ENCODE measurements around the gene WNT9B. TPM values are rescaled to one million over a fixed set of nuclear protein-coding genes. Genes with fewer than 3 reads are reported as not detected.

Gene WNT9B
- total RNA-seq, 1 experiment from 2014 or later, result not detected

- DNase-seq (ENCODE audit: low read depth), result no peak
Measured at GRCh38 chr17:46853896-46854444, 2.6 kb downstream of the WNT9B start.

DNA sequence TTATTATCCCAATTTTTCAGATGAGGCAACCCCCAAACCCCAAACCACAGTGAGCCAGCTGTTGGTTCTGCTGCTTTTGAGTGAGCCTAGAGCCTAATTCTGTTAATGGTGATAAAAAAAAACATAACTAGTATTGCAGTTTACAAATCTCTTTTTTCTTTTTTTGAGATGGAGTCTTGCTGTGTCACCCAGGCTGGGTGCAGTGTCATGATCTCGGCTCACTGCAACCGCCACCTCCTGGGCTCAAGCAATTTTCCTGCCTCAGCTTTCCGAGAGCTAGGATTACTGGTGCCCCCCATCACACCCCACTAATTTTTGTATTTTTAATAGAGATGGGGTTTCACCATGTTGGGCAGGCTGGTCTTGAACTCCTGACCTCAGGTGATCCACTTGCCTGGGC, 3.1 kb downstream of the WNT9B start:
- no peak for DNase-seq (ENCODE audit: low read depth)

DNA sequence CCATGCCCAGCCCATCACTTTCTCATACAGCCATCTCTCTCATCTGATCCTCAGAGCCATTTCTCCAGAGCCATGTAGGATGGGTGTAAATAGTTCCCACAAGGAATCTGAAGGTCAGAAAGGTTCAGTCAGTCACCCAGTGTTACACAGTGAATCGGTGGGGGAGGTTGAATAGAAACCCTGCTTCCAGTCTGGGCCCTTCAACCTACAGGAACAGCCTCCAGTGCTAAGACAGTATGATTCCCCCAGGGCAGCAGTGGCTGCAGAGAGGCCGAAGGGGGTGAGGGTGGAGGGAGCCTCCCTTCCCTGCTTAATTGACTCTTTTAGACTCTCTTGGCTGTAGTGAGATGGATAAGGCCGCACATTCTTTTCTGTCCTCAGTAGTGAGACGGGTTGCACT, 3.6 kb downstream of the WNT9B start:
- no peak for DNase-seq (ENCODE audit: low read depth)

DNA sequence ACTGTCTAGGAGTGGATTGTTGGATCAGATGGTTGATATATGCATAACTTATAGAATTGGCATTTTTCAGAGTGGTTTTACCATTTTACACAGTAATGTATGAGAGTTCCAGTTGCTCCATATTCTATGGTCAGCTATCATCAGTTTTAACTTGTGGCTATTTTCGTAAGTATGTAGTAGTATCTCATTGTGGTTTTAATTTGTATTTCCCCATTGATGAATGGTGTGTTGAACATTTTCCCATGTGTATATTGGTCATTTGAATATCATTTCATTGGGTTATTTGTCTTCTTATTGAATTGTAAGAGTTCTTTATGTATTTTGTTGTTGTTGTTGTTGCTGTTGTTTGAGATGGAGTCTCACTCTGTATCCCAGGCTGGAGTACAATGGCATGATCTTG, 6.2 kb downstream of the WNT9B start:
- DNase-seq (ENCODE audit: low read depth), result no peak

DNA sequence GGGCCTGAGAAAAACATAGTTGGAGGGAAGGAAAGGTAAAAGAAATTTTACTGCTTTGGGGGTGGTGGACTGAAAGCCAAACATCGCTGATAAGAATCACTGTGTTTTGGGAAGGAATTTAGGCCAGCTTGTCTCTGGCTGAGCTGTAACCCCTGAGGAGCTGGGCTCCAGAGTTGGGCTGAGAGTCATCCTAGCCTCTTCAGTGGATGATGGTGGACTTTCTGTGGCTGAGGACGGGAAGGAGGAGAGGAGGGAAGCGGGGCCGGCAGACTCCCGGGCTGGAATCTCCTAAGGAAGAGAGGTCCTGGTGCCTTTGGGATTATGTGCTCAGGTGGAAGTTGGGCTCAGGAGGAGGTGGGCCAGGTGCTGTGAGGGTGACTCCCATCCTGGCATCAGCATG, 8.6 kb downstream of the WNT9B start:
- DNase-seq (ENCODE audit: low read depth), result no peak

DNA sequence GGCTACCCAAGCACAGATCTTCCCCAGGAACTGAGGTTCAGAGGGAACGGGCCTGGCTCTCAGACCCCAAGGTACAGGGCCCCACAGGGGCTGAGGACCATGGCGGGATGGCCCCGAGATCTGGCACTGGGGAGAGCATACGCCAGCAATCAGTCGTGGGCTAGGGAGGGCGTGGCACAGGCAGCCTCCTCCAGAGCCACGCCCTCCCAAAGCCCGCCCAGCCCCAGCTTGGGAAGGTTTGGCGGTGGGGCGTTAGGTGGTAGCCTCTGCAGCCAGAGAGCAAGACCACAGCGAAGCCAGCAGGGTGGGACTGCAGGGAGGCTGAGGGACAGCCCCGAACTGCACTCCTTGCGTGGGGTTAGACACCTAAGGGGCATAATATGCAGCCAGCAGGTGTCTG, 11.6 kb downstream of the WNT9B start:
- DNase-seq (ENCODE audit: low read depth), result no peak

GRCh38 chr17:46863383-46864121, 12.2 kb downstream of the WNT9B start:
- no peak for DNase-seq (ENCODE audit: low read depth)

GRCh38 chr17:46865100-46865499, 13.7 kb downstream of the WNT9B start:
- DNase-seq (ENCODE audit: low read depth), result no peak

GRCh38 chr17:46866325-46866724, 14.9 kb downstream of the WNT9B start:
- DNase-seq (ENCODE audit: low read depth), result no peak

DNA sequence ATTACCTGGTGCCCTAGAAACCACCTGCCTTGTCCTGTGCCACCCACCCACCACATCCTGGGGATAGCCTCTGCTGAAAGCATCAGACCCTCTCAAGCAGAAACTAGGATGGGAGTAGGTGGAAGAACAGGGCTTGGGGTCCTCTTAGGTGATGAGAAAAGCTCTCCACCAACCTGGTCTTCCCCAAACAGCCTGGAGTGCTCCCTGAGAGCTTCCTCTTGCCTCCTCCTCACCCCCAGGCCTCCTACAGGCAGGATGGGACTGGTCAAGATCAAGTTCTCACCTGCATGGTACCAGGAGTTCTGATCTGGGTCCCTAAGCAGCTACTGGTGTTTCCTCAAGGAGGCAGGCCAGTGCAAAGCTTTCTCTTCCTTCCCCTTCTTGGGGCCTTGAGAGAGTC, 15.4 kb downstream of the WNT9B start:
- DNase-seq (ENCODE audit: low read depth), result no peak

DNA sequence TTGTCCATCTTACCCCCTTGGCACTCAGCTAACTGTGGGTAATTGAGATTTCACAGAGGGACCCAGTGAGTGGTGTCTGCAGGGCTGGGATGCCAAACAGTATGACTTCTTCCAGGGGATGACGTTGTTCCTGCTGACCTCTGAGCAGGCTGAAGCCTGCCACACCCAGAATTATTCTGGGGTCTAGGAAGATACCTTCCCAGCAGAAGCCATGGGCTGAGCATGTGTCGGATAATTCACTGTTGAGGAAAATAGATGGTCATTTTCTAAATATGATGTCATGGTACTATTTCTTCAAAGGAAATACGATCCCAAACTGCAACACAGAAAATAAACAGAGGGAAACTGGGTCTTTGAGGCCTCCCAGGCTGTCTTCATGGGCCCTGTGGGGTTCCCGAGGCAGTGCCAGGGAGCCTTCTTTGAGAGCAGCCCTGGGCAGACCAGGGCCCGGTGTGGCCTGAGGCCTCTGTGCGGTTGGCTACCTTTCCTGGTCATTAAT, 17.4 kb downstream of the WNT9B start:
- no peak for DNase-seq (ENCODE audit: low read depth)

DNA sequence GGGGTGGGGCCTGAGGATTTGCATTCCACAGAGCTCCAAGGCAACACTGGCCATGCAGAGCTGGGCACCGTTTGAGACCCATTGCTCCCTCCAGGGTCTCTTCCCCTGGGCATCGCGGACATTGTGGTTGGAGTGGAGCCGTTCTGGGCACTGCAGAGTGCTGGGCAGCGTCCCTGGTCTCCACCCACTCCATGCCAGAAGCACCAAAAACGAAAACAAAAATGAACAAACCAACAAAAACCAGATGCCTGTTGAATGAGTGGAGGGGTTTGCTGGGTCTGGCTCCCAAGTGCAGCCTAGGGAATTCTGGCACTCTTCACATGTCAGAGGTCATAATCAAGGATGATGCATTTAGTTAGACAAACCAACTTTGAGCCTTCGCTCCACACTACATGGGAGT, 17.9 kb downstream of the WNT9B start:
- DNase-seq (ENCODE audit: low read depth), result no peak

- DNase-seq (ENCODE audit: low read depth), result no peak
Measured at GRCh38 chr17:46869975-46870803, 18.8 kb downstream of the WNT9B start.

DNA sequence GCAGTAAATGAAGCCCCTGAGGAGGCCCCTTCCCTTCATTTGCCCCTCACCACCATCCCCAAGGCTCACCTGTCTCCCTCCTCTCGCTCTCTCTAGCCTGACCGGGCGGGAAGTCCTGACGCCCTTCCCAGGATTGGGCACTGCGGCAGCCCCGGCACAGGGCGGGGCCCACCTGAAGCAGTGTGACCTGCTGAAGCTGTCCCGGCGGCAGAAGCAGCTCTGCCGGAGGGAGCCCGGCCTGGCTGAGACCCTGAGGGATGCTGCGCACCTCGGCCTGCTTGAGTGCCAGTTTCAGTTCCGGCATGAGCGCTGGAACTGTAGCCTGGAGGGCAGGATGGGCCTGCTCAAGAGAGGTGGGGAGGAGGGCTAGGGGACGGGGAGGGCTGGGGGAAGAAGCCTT, 21.0 kb downstream of the WNT9B start:
- no peak for DNase-seq (ENCODE audit: low read depth)

GRCh38 chr17:46873941-46874645, 22.7 kb downstream of the WNT9B start:
- no peak for DNase-seq (ENCODE audit: low read depth)

DNA sequence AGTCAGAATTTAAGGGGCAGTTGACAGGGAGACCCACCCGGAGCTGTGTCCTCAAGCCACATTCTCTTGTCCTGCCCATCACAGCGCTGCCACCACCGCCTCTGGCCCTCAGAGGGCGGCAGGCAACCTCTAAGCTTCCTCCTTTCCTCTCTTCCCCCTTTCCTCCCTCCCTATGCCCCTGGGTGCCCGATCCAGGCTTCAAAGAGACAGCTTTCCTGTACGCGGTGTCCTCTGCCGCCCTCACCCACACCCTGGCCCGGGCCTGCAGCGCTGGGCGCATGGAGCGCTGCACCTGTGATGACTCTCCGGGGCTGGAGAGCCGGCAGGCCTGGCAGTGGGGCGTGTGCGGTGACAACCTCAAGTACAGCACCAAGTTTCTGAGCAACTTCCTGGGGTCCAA, 23.5 kb downstream of the WNT9B start:
- no peak for DNase-seq (ENCODE audit: low read depth)

DNA sequence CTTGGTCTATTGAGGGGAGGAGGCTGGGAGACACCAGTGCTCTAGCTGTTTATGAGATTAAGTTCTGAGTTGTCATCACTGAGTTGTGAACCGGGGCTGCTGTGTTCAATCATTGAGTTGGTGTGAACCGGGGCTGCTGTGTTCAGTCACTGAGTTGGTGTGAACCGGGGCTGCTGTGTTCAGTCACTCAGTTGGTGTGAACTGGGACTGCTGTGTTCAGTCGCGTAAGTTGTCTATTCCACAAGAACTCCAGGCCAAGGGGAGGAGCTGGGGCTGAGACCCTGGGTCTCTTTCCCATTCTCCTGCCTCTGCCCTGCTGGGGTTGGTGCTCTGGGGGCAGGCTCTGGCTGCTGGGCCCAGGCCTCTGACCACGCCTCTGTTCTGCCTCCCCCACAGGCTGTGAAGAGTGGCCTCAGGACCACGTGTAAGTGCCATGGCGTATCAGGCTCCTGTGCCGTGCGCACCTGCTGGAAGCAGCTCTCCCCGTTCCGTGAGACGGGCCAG, 24.5 kb downstream of the WNT9B start:
- no peak for DNase-seq (ENCODE audit: low read depth)

GRCh38 chr17:46876353-46876887, 25.0 kb downstream of the WNT9B start:
- DNase-seq (ENCODE audit: low read depth), result no peak

- no peak for DNase-seq (ENCODE audit: low read depth)
Measured at GRCh38 chr17:46876926-46877325, 25.5 kb downstream of the WNT9B start.

DNA sequence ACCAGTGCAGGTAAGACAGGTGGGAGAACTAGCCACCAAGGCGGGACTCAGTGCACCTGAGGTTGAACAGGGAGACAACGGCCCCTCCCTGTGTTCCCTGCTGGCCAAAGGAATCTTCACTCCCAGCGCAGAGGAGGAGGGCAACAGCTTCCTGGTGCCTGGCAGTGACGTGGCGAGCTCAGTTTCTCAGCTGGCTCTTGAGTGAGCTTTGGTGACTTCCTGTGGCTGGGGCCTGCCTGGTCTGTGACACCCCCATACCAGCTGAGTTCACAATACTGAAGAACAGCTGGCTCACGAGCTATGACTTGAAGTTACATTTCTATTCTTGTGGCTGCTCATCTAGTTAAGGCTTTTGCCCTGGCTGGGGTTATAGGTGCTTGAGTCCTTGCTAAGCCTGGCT, 26.1 kb downstream of the WNT9B start:
- no peak for DNase-seq (ENCODE audit: low read depth)

DNA sequence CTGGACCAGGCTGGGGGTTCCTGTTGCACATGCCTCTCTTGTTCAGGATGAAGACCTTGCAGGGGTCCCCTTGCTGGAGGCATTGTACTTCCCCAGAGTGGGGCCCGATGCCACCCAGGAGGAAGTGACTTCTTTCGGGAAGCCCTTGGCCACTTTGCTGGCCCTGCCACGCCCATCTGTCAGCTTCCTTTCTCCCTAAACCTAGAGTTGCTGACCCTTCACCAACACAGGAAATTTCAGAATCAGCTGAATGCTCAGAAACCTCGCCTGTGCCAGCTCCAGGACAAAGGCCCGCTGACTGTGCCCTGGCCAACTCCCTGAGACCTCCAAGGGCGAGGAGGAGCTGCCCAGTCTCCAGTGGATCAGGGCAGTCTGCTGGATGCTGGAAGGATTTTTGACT, 26.7 kb downstream of the WNT9B start:
- DNase-seq (ENCODE audit: low read depth), result no peak

DNA sequence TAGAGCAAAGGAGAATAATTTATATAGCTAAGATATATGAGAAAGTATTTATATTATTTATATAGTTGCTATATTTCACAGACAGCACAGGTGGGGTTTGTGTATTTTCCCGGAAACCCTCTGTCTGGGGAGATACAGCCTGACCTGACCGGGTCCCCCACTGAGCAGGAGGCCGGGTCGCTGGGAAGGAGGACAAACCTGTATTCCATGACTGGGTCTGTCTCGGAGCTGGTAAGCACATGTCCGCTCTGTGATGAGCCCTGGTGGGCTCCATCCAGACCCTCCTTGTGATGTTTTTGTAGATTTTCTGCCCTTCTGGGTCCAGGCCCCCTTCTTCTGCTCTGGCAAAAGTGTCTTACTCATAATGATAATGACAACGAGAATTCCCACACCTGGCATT, 27.7 kb downstream of the WNT9B start:
- no peak for DNase-seq (ENCODE audit: low read depth)

Measured in LHCN-M2 (cell line).